SK-N-SH (cell line): Measurements from ENCODE around the gene AP1M1.

ENCODE experiments used
- CTCF ChIP-seq: fragments of 200-600 bp; sonication (generic); IDR thresholded peaks from 2 replicates; pipeline ENCODE4 v1.6.1; 2017; ENCODE audit warnings: antibody characterized with exemption, mild to moderate bottlenecking, moderate library complexity
- EP300 ChIP-seq, 2 experiments: IDR thresholded peaks; 2 replicates each; pipeline versions ENCODE4 v1.4.0 to v1.6.1; 2012; ENCODE audit warnings: borderline replicate concordance in 1 of 2, low read depth in 1 of 2, low read length in 1 of 2
- EZH2phosphoT487 ChIP-seq: fragments of 200-600 bp; sonication (generic); IDR thresholded peaks from 2 replicates; pipeline ENCODE4 v1.6.1; 2017; ENCODE audit warnings: low read depth, mixed run types, mild to moderate bottlenecking, antibody characterized with exemption, moderate library complexity, borderline replicate concordance
- FOXJ3 ChIP-seq: sonication (generic); formaldehyde crosslinking; IDR thresholded peaks from 2 replicates; pipeline ENCODE4 v1.5.1; 2020; ENCODE audit warnings: mild to moderate bottlenecking, missing genetic modification reagents
- POLR2AphosphoS5 ChIP-seq: IDR thresholded peaks from 2 replicates; pipeline ENCODE4 v1.6.1; 2012; ENCODE audit warnings: low read depth, low read length
- RXRA ChIP-seq: IDR thresholded peaks from 2 replicates; pipeline ENCODE4 v1.4.0; 2012; ENCODE audit warnings: low read depth, mild to moderate bottlenecking, borderline replicate concordance
- YY1 ChIP-seq: IDR thresholded peaks from 2 replicates; pipeline ENCODE4 v1.4.0; 2012; ENCODE audit warnings: low read depth, mild to moderate bottlenecking
- ZBTB33 ChIP-seq: IDR thresholded peaks from 2 replicates; pipeline ENCODE4 v1.4.0; 2012; ENCODE audit warnings: low read depth, borderline replicate concordance

- TF ChIP-seq EZH2phosphoT487 (no peak), POLR2AphosphoS5 (no peak), CTCF (no peak), EP300 (IDR thresholded peaks at IDR 0.05; ENCODE audit: borderline replicate concordance in 1 of 2, low read depth in 1 of 2, low read length in 1 of 2) (no peak), ZBTB33 (no peak), RXRA (no peak), FOXJ3 (CRISPR knock-in tag) (no peak), YY1 (no peak)
These were observed 52.2 kb downstream of the AP1M1 start for GRCh38 chr19:16249826-16250404.
